Activated CD4-positive, alpha-beta T cell treated with anti-CD3 and anti-CD28 coated beads, Interleukin-2, amount 10 ng/mL, durations not matched to agents 24 days and 14 days (primary cell): Measurements from ENCODE around the gene SPATA18. TPM values are rescaled to one million over a fixed set of nuclear protein-coding genes. Genes with fewer than 3 reads are reported as not detected.
"Not testable (repeated sequence)": the region's sequence is repeated elsewhere in the genome, so short reads cannot be mapped to it uniquely, and the experiment has no call there.

Experiments
- DNase-seq: peaks from one replicate; pipeline ENCODE4 v3.0.0; 2022
- H3K27ac Mint-ChIP-seq: one replicate; pipeline ENCODE4 v1.8.0; 2022; ENCODE audit warnings: mild to moderate bottlenecking, mixed read lengths
- H3K27me3 Mint-ChIP-seq: one replicate; pipeline ENCODE4 v1.8.0; 2022; ENCODE audit warnings: mixed read lengths
- H3K36me3 Mint-ChIP-seq: one replicate; pipeline ENCODE4 v1.8.0; 2022; ENCODE audit warnings: low read depth, mild to moderate bottlenecking, mixed read lengths
- H3K4me1 Mint-ChIP-seq: one replicate; pipeline ENCODE4 v1.8.0; 2021; ENCODE audit warnings: mixed read lengths
- H3K4me3 Mint-ChIP-seq: one replicate; pipeline ENCODE4 v1.8.0; 2022; ENCODE audit warnings: mild to moderate bottlenecking, moderate library complexity, mixed read lengths
- H3K9me3 Mint-ChIP-seq: one replicate; pipeline ENCODE4 v1.8.0; 2021; ENCODE audit warnings: mixed read lengths
- intact Hi-C: fragments of 100-400 bp; cut with micrococcal nuclease; formaldehyde crosslinking; loops from one replicate; pipeline ENCODE4 v1.15.1; 2023
- total RNA-seq: library from RNA; stranded (reverse); gene quantifications from 2 replicates; pipeline ENCODE4 v1.2.3, GENCODE V29; 2022

The SPATA18 gene
- total RNA-seq, 1 donor from 2014 or later = 0.07 TPM

GRCh38 chr4:52105276-52105675 is 54.2 kb downstream of the SPATA18 start:
- intact Hi-C loops = no loop called here
- Mint-ChIP-seq H3K27ac (no peak overlapping the region), H3K36me3 (no peaks in the 10 kb centered on the region), H3K27me3 (peaks cover under 1% of the 10 kb centered on the region), H3K9me3 (no peaks in the 10 kb centered on the region), H3K4me3 (no peak overlapping the region), H3K4me1 (no peaks in the 10 kb centered on the region)
- no peak for DNase-seq

- Mint-ChIP-seq H3K27ac (no peak overlapping the region), H3K27me3 (no peaks in the 10 kb centered on the region), H3K4me3 (no peak overlapping the region), H3K9me3 (no peaks in the 10 kb centered on the region), H3K36me3 (no peaks in the 10 kb centered on the region), H3K4me1 (no peaks in the 10 kb centered on the region)
- no peak for DNase-seq
- intact Hi-C loops = no loop called here
Measured at GRCh38 chr4:52106191-52106590, 55.1 kb downstream of the SPATA18 start.

GRCh38 chr4:52106660-52107059 is 55.6 kb downstream of the SPATA18 start:
- no peak for DNase-seq
- H3K27me3 Mint-ChIP-seq = no peaks in the 10 kb centered on the region
- no peaks in the 10 kb centered on the region for H3K36me3 Mint-ChIP-seq
- H3K4me1 Mint-ChIP-seq = no peaks in the 10 kb centered on the region
- H3K27ac Mint-ChIP-seq = no peak overlapping the region
- no peak overlapping the region for H3K4me3 Mint-ChIP-seq
- no peaks in the 10 kb centered on the region for H3K9me3 Mint-ChIP-seq
- intact Hi-C loops = no loop called here

- Mint-ChIP-seq H3K4me3 (no peak overlapping the region), H3K27ac (no peak overlapping the region), H3K4me1 (no peaks in the 10 kb centered on the region), H3K27me3 (no peaks in the 10 kb centered on the region), H3K9me3 (no peaks in the 10 kb centered on the region), H3K36me3 (no peaks in the 10 kb centered on the region)
- no peak for DNase-seq
- intact Hi-C loops = no loop called here
Measured at GRCh38 chr4:52107336-52107735, 56.2 kb downstream of the SPATA18 start.

- Mint-ChIP-seq H3K36me3 (no peaks in the 10 kb centered on the region), H3K9me3 (no peaks in the 10 kb centered on the region), H3K27ac (no peak overlapping the region), H3K4me3 (no peak overlapping the region), H3K27me3 (no peaks in the 10 kb centered on the region), H3K4me1 (no peaks in the 10 kb centered on the region)
- DNase-seq = no peak
- intact Hi-C loops = no loop called here
Measured at GRCh38 chr4:52107745-52108144, 56.6 kb downstream of the SPATA18 start.

GRCh38 chr4:52110171-52110570 is 59.1 kb downstream of the SPATA18 start:
- intact Hi-C loops = no loop called here
- Mint-ChIP-seq H3K36me3 (no peaks in the 10 kb centered on the region), H3K9me3 (no peaks in the 10 kb centered on the region), H3K4me3 (no peak overlapping the region), H3K4me1 (no peaks in the 10 kb centered on the region), H3K27ac (no peak overlapping the region), H3K27me3 (no peaks in the 10 kb centered on the region)
- no peak for DNase-seq

- no peak overlapping the region for H3K4me3 Mint-ChIP-seq
- no peaks in the 10 kb centered on the region for H3K4me1 Mint-ChIP-seq
- no peak overlapping the region for H3K27ac Mint-ChIP-seq
- DNase-seq = no peak
- intact Hi-C loops = no loop called here
- H3K36me3 Mint-ChIP-seq = no peaks in the 10 kb centered on the region
- no peaks in the 10 kb centered on the region for H3K9me3 Mint-ChIP-seq
- no peaks in the 10 kb centered on the region for H3K27me3 Mint-ChIP-seq
Measured at GRCh38 chr4:52111995-52112394, 60.9 kb downstream of the SPATA18 start.

GRCh38 chr4:52112411-52112810 is 61.3 kb downstream of the SPATA18 start:
- DNase-seq = no peak
- H3K27me3 Mint-ChIP-seq = no peaks in the 10 kb centered on the region
- no peaks in the 10 kb centered on the region for H3K9me3 Mint-ChIP-seq
- H3K27ac Mint-ChIP-seq = no peak overlapping the region
- H3K4me1 Mint-ChIP-seq = no peaks in the 10 kb centered on the region
- H3K36me3 Mint-ChIP-seq = no peaks in the 10 kb centered on the region
- no peak overlapping the region for H3K4me3 Mint-ChIP-seq
- intact Hi-C loops = no loop called here

- H3K36me3 Mint-ChIP-seq = no peaks in the 10 kb centered on the region
- no peaks in the 10 kb centered on the region for H3K27me3 Mint-ChIP-seq
- no peaks in the 10 kb centered on the region for H3K4me1 Mint-ChIP-seq
- intact Hi-C loops = no loop called here
- no peak overlapping the region for H3K4me3 Mint-ChIP-seq
- no peak overlapping the region for H3K27ac Mint-ChIP-seq
- DNase-seq = no peak
- H3K9me3 Mint-ChIP-seq = no peaks in the 10 kb centered on the region
Measured at GRCh38 chr4:52116641-52117040, 65.5 kb downstream of the SPATA18 start.

GRCh38 chr4:52126226-52126625 is 75.1 kb downstream of the SPATA18 start:
- H3K36me3 Mint-ChIP-seq = no peaks in the 10 kb centered on the region
- H3K9me3 Mint-ChIP-seq = no peaks in the 10 kb centered on the region
- no peaks in the 10 kb centered on the region for H3K27me3 Mint-ChIP-seq
- no peak overlapping the region for H3K27ac Mint-ChIP-seq
- intact Hi-C loops = no loop called here
- H3K4me3 Mint-ChIP-seq = no peak overlapping the region
- H3K4me1 Mint-ChIP-seq = no peaks in the 10 kb centered on the region
- DNase-seq = no peak

- H3K4me1 Mint-ChIP-seq = no peaks in the 10 kb centered on the region
- H3K4me3 Mint-ChIP-seq = no peak overlapping the region
- DNase-seq = no peak
- H3K27me3 Mint-ChIP-seq = no peaks in the 10 kb centered on the region
- H3K36me3 Mint-ChIP-seq = no peaks in the 10 kb centered on the region
- H3K9me3 Mint-ChIP-seq = no peaks in the 10 kb centered on the region
- intact Hi-C loops = no loop called here
- H3K27ac Mint-ChIP-seq = no peak overlapping the region
Measured at GRCh38 chr4:52126966-52127365, 75.9 kb downstream of the SPATA18 start.

GRCh38 chr4:52135171-52135570 is 84.1 kb downstream of the SPATA18 start:
- intact Hi-C loops = no loop called here
- H3K4me1 Mint-ChIP-seq = no peaks in the 10 kb centered on the region
- H3K4me3 Mint-ChIP-seq = no peak overlapping the region
- no peak for DNase-seq
- H3K27ac Mint-ChIP-seq = no peak overlapping the region
- no peaks in the 10 kb centered on the region for H3K9me3 Mint-ChIP-seq
- H3K36me3 Mint-ChIP-seq = no peaks in the 10 kb centered on the region
- H3K27me3 Mint-ChIP-seq = no peaks in the 10 kb centered on the region

GRCh38 chr4:52137152-52137551 is 86.0 kb downstream of the SPATA18 start:
- H3K4me3 Mint-ChIP-seq, DNase-seq, intact Hi-C loops, H3K27me3 Mint-ChIP-seq, H3K36me3 Mint-ChIP-seq, H3K27ac Mint-ChIP-seq, H3K9me3 Mint-ChIP-seq, H3K4me1 Mint-ChIP-seq: not testable (repeated sequence)

GRCh38 chr4:52142816-52143215 is 91.7 kb downstream of the SPATA18 start:
- Mint-ChIP-seq H3K4me1 (no peaks in the 10 kb centered on the region), H3K36me3 (no peaks in the 10 kb centered on the region), H3K4me3 (no peak overlapping the region), H3K27me3 (no peaks in the 10 kb centered on the region), H3K9me3 (no peaks in the 10 kb centered on the region), H3K27ac (no peak overlapping the region)
- no peak for DNase-seq
- intact Hi-C loops = no loop called here

GRCh38 chr4:52143815-52144214 is 92.7 kb downstream of the SPATA18 start:
- no peaks in the 10 kb centered on the region for H3K4me1 Mint-ChIP-seq
- intact Hi-C loops = no loop called here
- DNase-seq = no peak
- no peak overlapping the region for H3K27ac Mint-ChIP-seq
- no peaks in the 10 kb centered on the region for H3K9me3 Mint-ChIP-seq
- H3K4me3 Mint-ChIP-seq = no peak overlapping the region
- no peaks in the 10 kb centered on the region for H3K36me3 Mint-ChIP-seq
- no peaks in the 10 kb centered on the region for H3K27me3 Mint-ChIP-seq
